Activated CD8-positive, alpha-beta T cell treated with anti-CD3 and anti-CD28 coated beads, Interleukin-2, amount 10 ng/mL, durations not matched to agents 7 days and 5 days (primary cell): ENCODE data around the gene SP140L. TPM values are rescaled to one million over a fixed set of nuclear protein-coding genes. Genes with fewer than 3 reads are reported as not detected.
"Not testable (repeated sequence)": the region's sequence is repeated elsewhere in the genome, so short reads cannot be mapped to it uniquely, and the experiment has no call there.

ENCODE experiments used
- ATAC-seq: fragments of 150-1000 bp; cut with Tn5 transposase; one replicate; pipeline ENCODE4 v1.10.0; 2021; ENCODE audit warnings: moderate library complexity
- CTCF ChIA-PET: fragments of 350-600 bp; sonication (Branson Sonifier 250); formaldehyde crosslinking; loops from one replicate; lab custom pipeline; 2021; ENCODE audit warnings: antibody characterized with exemption; lab: Charles Lee
- POLR2A ChIA-PET: fragments of 350-600 bp; sonication (Branson Sonifier 250); formaldehyde crosslinking; loops from one replicate; lab custom pipeline; 2021; ENCODE audit warnings: antibody characterized with exemption; lab: Charles Lee
- DNase-seq: peaks from one replicate; pipeline ENCODE4 v3.0.0-alpha.2; 2020
- H3K27ac Mint-ChIP-seq: one replicate; pipeline ENCODE4 v1.8.0; 2021; ENCODE audit warnings: mild to moderate bottlenecking, mixed read lengths
- H3K27me3 Mint-ChIP-seq: one replicate; pipeline ENCODE4 v1.8.0; 2021; ENCODE audit warnings: low read depth, mixed read lengths
- H3K36me3 Mint-ChIP-seq: one replicate; pipeline ENCODE4 v1.8.0; 2021; ENCODE audit warnings: low read depth, mixed read lengths
- H3K4me1 Mint-ChIP-seq: one replicate; pipeline ENCODE4 v1.8.0; 2021; ENCODE audit warnings: low read depth, mixed read lengths
- H3K4me3 Mint-ChIP-seq: one replicate; pipeline ENCODE4 v1.8.0; 2021; ENCODE audit warnings: mild to moderate bottlenecking, mixed read lengths
- H3K9me3 Mint-ChIP-seq: one replicate; pipeline ENCODE4 v1.8.0; 2022; ENCODE audit warnings: mixed read lengths; ENCODE audit not compliant: insufficient read depth
- total RNA-seq, 2 experiments: library from RNA; stranded (reverse); gene quantifications; one replicate each; pipeline ENCODE4 v1.2.3, GENCODE V29; 2021

SP140L gene
- total RNA-seq, 2 experiments from 2014 or later: 90.5 to 96.2 TPM

GRCh38 chr2:230310792-230311191, 16.2 kb upstream of the SP140L start:
- POLR2A ChIA-PET, ATAC-seq, DNase-seq, CTCF ChIA-PET, H3K4me1 Mint-ChIP-seq, H3K9me3 Mint-ChIP-seq, H3K4me3 Mint-ChIP-seq, H3K27ac Mint-ChIP-seq, H3K27me3 Mint-ChIP-seq: not testable (repeated sequence)
- peaks cover 51% of the 10 kb centered on the region for H3K36me3 Mint-ChIP-seq

DNA sequence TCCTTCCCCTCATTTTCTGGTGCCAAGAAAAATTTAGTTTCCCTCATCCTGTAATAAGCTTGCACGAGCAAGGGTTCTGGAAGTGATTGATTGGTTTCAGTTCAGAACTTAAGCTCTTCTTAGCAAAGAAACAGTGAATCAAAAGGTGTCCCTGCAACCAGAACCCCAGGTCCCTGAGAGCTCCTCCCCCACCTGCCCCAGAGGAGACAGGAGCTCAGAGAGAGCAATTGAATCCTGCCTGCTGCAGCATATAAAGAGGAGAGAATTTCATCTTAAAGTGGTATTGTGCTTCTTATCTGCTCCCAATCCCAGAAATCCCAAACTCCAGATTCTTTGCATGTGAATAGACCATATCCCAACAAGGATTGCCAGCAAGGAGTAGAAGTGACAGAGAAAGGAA, 15.4 kb upstream of the SP140L start:
- ATAC-seq, H3K9me3 Mint-ChIP-seq, H3K4me3 Mint-ChIP-seq, POLR2A ChIA-PET, H3K4me1 Mint-ChIP-seq, DNase-seq, H3K27ac Mint-ChIP-seq, CTCF ChIA-PET, H3K27me3 Mint-ChIP-seq: not testable (repeated sequence)
- peaks cover 54% of the 10 kb centered on the region for H3K36me3 Mint-ChIP-seq

DNA sequence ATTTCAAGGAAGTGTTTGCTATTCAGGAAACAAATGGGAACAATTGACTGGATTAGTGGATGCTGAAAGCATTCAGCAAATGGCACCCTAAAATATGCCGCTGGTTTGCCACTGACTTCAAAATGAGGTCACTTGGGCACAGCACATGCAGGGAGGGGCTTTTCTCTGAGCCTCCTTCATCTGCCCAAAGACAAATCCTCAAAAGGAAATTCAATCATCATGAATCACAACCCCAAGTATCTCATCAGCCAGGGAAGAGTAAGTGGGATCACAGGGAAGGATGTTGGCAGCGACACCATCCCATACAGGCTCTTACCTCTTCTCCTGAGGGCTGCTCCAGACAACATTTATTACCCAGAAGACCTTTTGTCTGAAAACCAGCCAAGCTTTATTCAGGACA, 14.4 kb upstream of the SP140L start:
- ATAC-seq (no peak), DNase-seq (no peak)
- ChIA-PET POLR2A (interaction anchor here (0.9 kb wide), 1 partner anchor 14 kb away, joined by 4 read pairs; the partner anchor contains the start of gene SP140L), CTCF (no interaction called here)
- Mint-ChIP-seq H3K27me3 (no peaks in the 10 kb centered on the region), H3K36me3 (peaks cover 50% of the 10 kb centered on the region), H3K27ac (no peak overlapping the region), H3K4me1 (peaks cover 12% of the 10 kb centered on the region), H3K4me3 (no peak overlapping the region), H3K9me3 (no peaks in the 10 kb centered on the region)

GRCh38 chr2:230317366-230317765, 9.6 kb upstream of the SP140L start:
- Mint-ChIP-seq H3K36me3 (peaks cover 70% of the 10 kb centered on the region), H3K9me3 (peaks cover 3% of the 10 kb centered on the region), H3K27me3 (no peaks in the 10 kb centered on the region), H3K4me1 (peaks cover 53% of the 10 kb centered on the region), H3K27ac (peak overlapping the region; percentile 91), H3K4me3 (no peak overlapping the region)
- no peak for DNase-seq
- CTCF ChIA-PET: interaction anchor here (1.6 to 1.8 kb wide), 2 partner anchors 55 to 309 kb away, joined by 4 to 5 read pairs; no protein-coding TSS in a partner anchor
- no peak for ATAC-seq
- POLR2A ChIA-PET: interaction anchor here (2.1 to 3.8 kb wide), 3 partner anchors 10 to 98 kb away, joined by 8 to 30 read pairs (median 16); partner anchors contain the start of genes SP110 and SP140L

- CTCF ChIA-PET: interaction anchor here (0.8 to 1.8 kb wide), 6 partner anchors 10 to 310 kb away, joined by 3 to 6 read pairs (median 4); no protein-coding TSS in a partner anchor
- Mint-ChIP-seq H3K27me3 (no peaks in the 10 kb centered on the region), H3K4me1 (peaks cover 58% of the 10 kb centered on the region), H3K27ac (peak overlapping the region; percentile 91), H3K4me3 (peak overlapping the region; percentile 60), H3K36me3 (peaks cover 68% of the 10 kb centered on the region), H3K9me3 (peaks cover 7% of the 10 kb centered on the region)
- peak; percentile 25 for ATAC-seq
- no peak for DNase-seq
- POLR2A ChIA-PET: interaction anchor here (0.5 to 3.8 kb wide), 20 partner anchors 10 to 1166 kb away, joined by 3 to 45 read pairs (median 4); partner anchors contain the start of genes SP100, SP110, SP140 and SP140L
These were observed 8.5 kb upstream of the SP140L start for GRCh38 chr2:230318190-230319121.

DNA sequence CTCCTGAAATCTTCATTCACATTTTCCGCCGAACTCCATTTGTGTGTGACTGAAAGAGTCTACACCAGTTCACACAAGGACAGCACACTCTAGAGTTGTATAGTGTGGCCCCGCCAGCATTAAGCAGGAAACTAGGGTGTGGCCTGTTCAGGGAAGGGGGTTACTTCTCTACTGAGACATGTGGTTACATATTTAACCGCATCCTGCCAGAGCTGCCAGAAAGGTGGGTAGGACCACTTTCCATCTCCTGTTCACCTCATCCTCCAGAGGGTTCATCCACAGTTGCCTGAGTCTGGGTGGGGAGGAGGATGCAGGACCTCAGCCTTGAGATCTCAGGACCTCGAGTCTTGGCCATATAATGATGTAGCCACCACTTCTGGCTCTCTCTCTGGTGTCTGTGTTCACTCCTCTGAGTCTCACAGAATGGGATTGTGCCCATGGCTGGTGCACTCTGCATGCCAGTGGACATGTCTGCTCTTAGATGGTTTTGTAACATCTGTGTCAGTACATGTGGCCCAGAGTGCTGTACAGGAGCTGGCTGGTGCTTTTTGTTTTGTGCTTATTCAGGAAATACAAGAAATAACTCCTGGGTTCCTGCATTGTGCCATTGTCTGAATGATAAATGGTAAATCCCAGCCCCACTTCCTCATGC, 7.7 kb upstream of the SP140L start:
- Mint-ChIP-seq H3K4me1 (peaks cover 66% of the 10 kb centered on the region), H3K4me3 (peak overlapping the region; percentile 60), H3K36me3 (peaks cover 68% of the 10 kb centered on the region), H3K9me3 (peaks cover 7% of the 10 kb centered on the region), H3K27me3 (no peaks in the 10 kb centered on the region), H3K27ac (peak overlapping the region; percentile 91)
- ChIA-PET CTCF (interaction anchor here (1.0 to 1.6 kb wide), 3 partner anchors 29 to 129 kb away, joined by 3 read pairs; no protein-coding TSS in a partner anchor), POLR2A (interaction anchor here (0.5 to 3.8 kb wide), 16 partner anchors 9 to 1165 kb away, joined by 3 to 45 read pairs (median 4); partner anchors contain the start of genes SP100, SP110, SP140 and SP140L)
- peak; percentile 94 for ATAC-seq
- peak; percentile 93 for DNase-seq

GRCh38 chr2:230321031-230321430, 6.0 kb upstream of the SP140L start:
- H3K36me3 Mint-ChIP-seq: peaks cover 69% of the 10 kb centered on the region
- no peak for DNase-seq

GRCh38 chr2:230322561-230323384, 4.2 kb upstream of the SP140L start:
- DNase-seq (no peak), ATAC-seq (no peak)
- Mint-ChIP-seq H3K4me1 (peaks cover 81% of the 10 kb centered on the region), H3K36me3 (peaks cover 76% of the 10 kb centered on the region), H3K4me3 (no peak overlapping the region), H3K27me3 (no peaks in the 10 kb centered on the region), H3K27ac (peak overlapping the region; percentile 65), H3K9me3 (peaks cover 7% of the 10 kb centered on the region)
- ChIA-PET CTCF (interaction anchor here (0.6 to 1.8 kb wide), 6 partner anchors 59 to 125 kb away, joined by 3 to 5 read pairs (median 3); partner anchors contain the start of gene SP110), POLR2A (interaction anchor here (1.1 kb wide), 1 partner anchor 97 kb away, joined by 4 read pairs; the partner anchor contains the start of gene SP140)

More at GRCh38 chr2:230321031-230321430, 6.0 kb upstream of the SP140L start:
- POLR2A ChIA-PET: interaction anchor here (0.6 to 3.1 kb wide), 3 partner anchors 7 to 63 kb away, joined by 3 to 45 read pairs (median 3); partner anchors contain the start of gene SP140L
- Mint-ChIP-seq H3K4me3 (no peak overlapping the region), H3K9me3 (peaks cover 7% of the 10 kb centered on the region), H3K27ac (peak overlapping the region; percentile 62), H3K4me1 (peaks cover 82% of the 10 kb centered on the region), H3K27me3 (no peaks in the 10 kb centered on the region)
- no peak for ATAC-seq
- CTCF ChIA-PET: no interaction called here

GRCh38 chr2:230323385-230324106, 3.4 kb upstream of the SP140L start:
- ChIA-PET CTCF (interaction anchor here (0.6 to 1.8 kb wide), 4 partner anchors 59 to 107 kb away, joined by 3 to 5 read pairs (median 3); partner anchors contain the start of gene SP110), POLR2A (no interaction called here)
- Mint-ChIP-seq H3K27me3 (no peaks in the 10 kb centered on the region), H3K4me3 (no peak overlapping the region), H3K27ac (peak overlapping the region; percentile 23), H3K4me1 (peaks cover 75% of the 10 kb centered on the region), H3K9me3 (peaks cover 7% of the 10 kb centered on the region), H3K36me3 (peaks cover 73% of the 10 kb centered on the region)
- DNase-seq (no peak), ATAC-seq (no peak)

GRCh38 chr2:230324503-230324902, 2.5 kb upstream of the SP140L start:
- ChIA-PET POLR2A (no interaction called here), CTCF (no interaction called here)
- ATAC-seq (no peak), DNase-seq (no peak)
- H3K36me3 Mint-ChIP-seq: peaks cover 82% of the 10 kb centered on the region
- H3K27ac Mint-ChIP-seq: peak overlapping the region; percentile 96
- peaks cover 7% of the 10 kb centered on the region for H3K9me3 Mint-ChIP-seq
- H3K4me1 Mint-ChIP-seq: peaks cover 75% of the 10 kb centered on the region
- no peaks in the 10 kb centered on the region for H3K27me3 Mint-ChIP-seq
- no peak overlapping the region for H3K4me3 Mint-ChIP-seq
